Panc1 (cell line): ENCODE measurements around the gene PALB2. TPM values are rescaled to one million over a fixed set of nuclear protein-coding genes. Genes with fewer than 3 reads are reported as not detected.
"Not testable (repeated sequence)": the region's sequence is repeated elsewhere in the genome, so short reads cannot be mapped to it uniquely, and the experiment has no call there.

Experiments
- ATAC-seq: fragments of 200-7000 bp; cut with Tn5 transposase; 2 replicates; pipeline ENCODE4 v1.9.1; 2020; ENCODE audit warnings: mild to moderate bottlenecking, moderate library complexity
- BruUV-seq: library from RNA; stranded (reverse); fragments of 400-500 nt; replicated peaks from 2 replicates; lab custom pipeline; 2021; lab: Mats Ljungman, UMichigan
- CTCF ChIA-PET: fragments of 300-600 bp; sonication (Branson Sonifier 250); formaldehyde crosslinking; loops from one replicate; lab custom pipeline; 2022; ENCODE audit warnings: antibody characterized with exemption; lab: Charles Lee
- POLR2A ChIA-PET: fragments of 300-600 bp; sonication (Branson Sonifier 250); formaldehyde crosslinking; loops from one replicate; lab custom pipeline; 2022; ENCODE audit warnings: antibody characterized with exemption; lab: Charles Lee
- DNase-seq: peaks from one replicate; pipeline ENCODE4 v3.0.0-alpha.2; 2010; ENCODE audit warnings: low read depth, low spot score
- H3K27ac ChIP-seq: 2 replicates; pipeline ENCODE4 v1.5.1; 2011; ENCODE audit warnings: mild to moderate bottlenecking, low read length, inconsistent platforms
- H3K27me3 ChIP-seq: fragments of 200-500 bp; sonication (Bioruptor generic); 2 replicates; pipeline ENCODE4 v1.6.0; 2014; ENCODE audit warnings: low read length, inconsistent platforms; ENCODE audit not compliant: control insufficient read depth, insufficient read depth
- H3K36me3 ChIP-seq: fragments of 200-500 bp; sonication (Bioruptor generic); 2 replicates; pipeline ENCODE4 v1.5.1; 2014; ENCODE audit warnings: inconsistent platforms, mild to moderate bottlenecking, low read length, moderate library complexity; ENCODE audit not compliant: control insufficient read depth, insufficient read depth
- H3K4me1 ChIP-seq: 2 replicates; pipeline ENCODE4 v1.5.1; 2011; ENCODE audit warnings: inconsistent platforms, mild to moderate bottlenecking, low read length, moderate library complexity; ENCODE audit not compliant: control insufficient read depth, insufficient read depth
- H3K4me3 ChIP-seq, 2 experiments: 2 replicates each; pipeline ENCODE4 v1.5.1; 2011 to 2012; ENCODE audit warnings: low read depth in 2 of 2, low read length in 2 of 2, mild to moderate bottlenecking in 2 of 2, inconsistent platforms in 1 of 2, moderate library complexity in 1 of 2
- H3K9me3 ChIP-seq: fragments of 200-500 bp; sonication (Bioruptor generic); 2 replicates; pipeline ENCODE4 v1.5.1; 2014; ENCODE audit warnings: low read depth, mild to moderate bottlenecking, inconsistent platforms, low read length, moderate library complexity; ENCODE audit not compliant: control insufficient read depth, insufficient read depth
- CTCF ChIP-seq: fragments of 450-650 bp; IDR thresholded peaks from 2 replicates; pipeline ENCODE4 v1.5.1; 2017; ENCODE audit warnings: mild to moderate bottlenecking
- POLR2AphosphoS5 ChIP-seq: IDR thresholded peaks from 2 replicates; pipeline ENCODE4 v1.6.1; 2012; ENCODE audit warnings: mild to moderate bottlenecking, low read depth, low read length, moderate library complexity
- REST ChIP-seq, 2 experiments: IDR thresholded peaks; 2 replicates each; pipeline ENCODE4 v1.6.1; 2011 to 2012; ENCODE audit warnings: low read depth in 2 of 2, control low read depth in 1 of 2, low read length in 1 of 2, mild to moderate bottlenecking in 1 of 2, moderate library complexity in 1 of 2; ENCODE audit not compliant: insufficient read depth in 1 of 2
- SIN3A ChIP-seq: IDR thresholded peaks from 2 replicates; pipeline ENCODE4 v1.6.1; 2012; ENCODE audit warnings: low read depth, mild to moderate bottlenecking, low read length, moderate library complexity, borderline replicate concordance; ENCODE audit not compliant: insufficient read depth
- TCF7L2 ChIP-seq: IDR thresholded peaks from 2 replicates; pipeline ENCODE4 v1.6.1; 2011; ENCODE audit warnings: mild to moderate bottlenecking, low read depth, low read length, inconsistent platforms
- in situ Hi-C: cut with HindIII; loops from 2 replicates; pipeline ENCODE4 v1.10.0; 2016; ENCODE audit warnings: low sequenced_read_pairs, low pct_unique_long_range_greater_than_20kb
- intact Hi-C: fragments of 100-400 bp; cut with micrococcal nuclease; formaldehyde crosslinking; loops from one replicate; pipeline ENCODE4 v1.10.0; 2022; ENCODE audit not compliant: unreplicated experiment
- total RNA-seq: library from RNA; stranded (reverse); gene quantifications from one replicate; pipeline ENCODE4 v1.2.1, GENCODE V29; 2021; ENCODE audit not compliant: unreplicated experiment

The PALB2 gene
- total RNA-seq, 1 experiment from 2014 or later = 21.7 TPM

DNA sequence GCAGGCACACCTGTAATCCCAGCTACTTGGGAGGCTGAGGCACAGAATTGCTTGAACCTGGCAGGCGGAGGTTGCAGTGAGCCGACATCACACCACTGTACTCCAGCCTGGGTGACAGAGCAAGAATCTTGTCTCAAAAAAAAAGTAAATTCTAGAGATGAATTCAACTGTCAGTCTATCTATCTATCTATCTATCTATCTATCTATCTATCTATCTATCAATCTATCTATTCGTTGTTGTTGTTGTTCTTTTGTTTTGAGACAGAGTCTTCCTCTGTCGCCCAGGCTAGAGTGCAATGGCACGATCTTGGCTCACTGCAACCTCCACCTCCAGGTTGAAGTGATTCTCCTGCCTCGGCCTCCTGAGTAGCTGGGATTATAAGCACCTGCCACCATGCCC, 30.2 kb downstream of the PALB2 start:
- H3K27me3 ChIP-seq, H3K9me3 ChIP-seq, DNase-seq, BruUV-seq, in situ Hi-C loops, intact Hi-C loops, ATAC-seq, H3K27ac ChIP-seq, POLR2A ChIA-PET, H3K4me3 ChIP-seq, H3K4me1 ChIP-seq, H3K36me3 ChIP-seq: not testable (repeated sequence)
- CTCF ChIA-PET = interaction anchor here (0.6 kb wide), 1 partner anchor 112 kb away, joined by 3 read pairs; no protein-coding TSS in a partner anchor

DNA sequence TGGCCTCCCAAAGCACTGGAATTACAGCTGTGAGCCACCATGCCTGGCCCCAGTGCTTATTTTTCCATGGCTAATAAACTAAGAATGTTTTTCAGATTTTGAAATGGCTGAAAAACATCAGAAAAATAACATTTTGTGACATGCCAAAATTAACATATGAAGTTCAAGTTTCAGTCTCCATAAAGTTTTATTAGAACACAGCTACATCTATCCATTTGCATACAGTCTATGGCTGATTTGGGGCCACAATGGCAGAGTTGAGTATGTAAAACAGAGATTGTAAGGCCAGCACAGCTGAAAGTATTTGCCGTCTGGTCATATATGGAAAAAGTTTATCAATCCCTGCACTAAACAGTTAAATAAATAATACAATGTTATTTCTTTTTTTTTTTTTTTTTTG, 31.2 kb downstream of the PALB2 start:
- Histone ChIP-seq H3K27me3 (no peaks in the 10 kb centered on the region), H3K9me3 (no peaks in the 10 kb centered on the region), H3K4me3 (no peak overlapping the region), H3K27ac (no peak overlapping the region), H3K4me1 (peaks cover 8% of the 10 kb centered on the region), H3K36me3 (peaks cover 4% of the 10 kb centered on the region; the same call in 1 of the 2 replicates)
- in situ Hi-C loops (no loop called here), intact Hi-C loops (no loop called here)
- ChIA-PET CTCF (no interaction called here), POLR2A (no interaction called here)
- TF ChIP-seq CTCF (no peak), SIN3A (no peak), POLR2AphosphoS5 (no peak), TCF7L2 (no peak), REST (IDR thresholded peaks at IDR 0.05; ENCODE audit: insufficient read depth in 1 of 2, low read depth in 2 of 2, low read length in 1 of 2) (no peak)
- BruUV-seq = no TSS peak
- DNase-seq (no peak), ATAC-seq (no peak)

- H3K4me1 ChIP-seq = peaks cover 8% of the 10 kb centered on the region
- intact Hi-C loops (no loop called here), in situ Hi-C loops (no loop called here)
- no peak overlapping the region for H3K27ac ChIP-seq
- H3K4me3 ChIP-seq = no peak overlapping the region
- peak; percentile 76 for ATAC-seq
- TF ChIP-seq POLR2AphosphoS5 (no peak), TCF7L2 (no peak), SIN3A (no peak), REST (IDR thresholded peaks at IDR 0.05; ENCODE audit: insufficient read depth in 1 of 2, low read depth in 2 of 2, low read length in 1 of 2) (no peak), CTCF (no peak)
- ChIA-PET CTCF (no interaction called here), POLR2A (interaction anchor here (0.6 kb wide), 1 partner anchor 46 kb away, joined by 3 read pairs; no protein-coding TSS in a partner anchor)
- H3K27me3 ChIP-seq = no peaks in the 10 kb centered on the region
- H3K9me3 ChIP-seq = no peaks in the 10 kb centered on the region
- no TSS peak for BruUV-seq
- no peak for DNase-seq
- H3K36me3 ChIP-seq = peaks cover 10% of the 10 kb centered on the region
Observed at GRCh38 chr16:23608194-23608593, 32.9 kb downstream of the PALB2 start.
